Adrenal gland (tissue), 5 donors: ENCODE measurements around the gene VEPH1.

ENCODE experiments used
- CTCF ChIP-seq, 6 experiments: fragments of 450-650 bp in 4 of 6; fragments of 200-600 bp in 2 of 6; sonication (generic) in 1 of 6; IDR thresholded peaks; 1 replicate in 5 of 6; 2 replicates in 1 of 6; pipeline versions ENCODE4 v1.5.1 to v1.8.0; 2016 to 2021; ENCODE audit warnings: antibody characterized with exemption in 6 of 6, mild to moderate bottlenecking in 2 of 6, moderate library complexity in 1 of 6
- POLR2A ChIP-seq, 2 donors: fragments of 450-650 bp; IDR thresholded peaks; one replicate each; pipeline ENCODE4 v1.6.1; 2017; ENCODE audit warnings: antibody characterized with exemption in 2 of 2, mild to moderate bottlenecking in 2 of 2, moderate library complexity in 1 of 2
- donor health status: DM: no; HTN: no; CAD: no.

- no peak for TF ChIP-seq POLR2A (IDR thresholded peaks at IDR 0.05)
- no peak for TF ChIP-seq CTCF (IDR thresholded peaks at IDR 0.05)
Observed at GRCh38 chr3:157405457-157405856, 97.8 kb downstream of the VEPH1 start.
